SU-DHL-6 (cell line): ENCODE measurements around the gene ITGA11.

Source experiments
- H2AFZ ChIP-seq: fragments of 200-600 bp; sonication (generic); 2 replicates; pipeline ENCODE4 v1.6.1; 2014; ENCODE audit warnings: low read depth, mild to moderate bottlenecking, moderate library complexity, mixed read lengths, antibody characterized with exemption, low read length; ENCODE audit not compliant: severe bottlenecking
- H3F3A ChIP-seq: fragments of 200-600 bp; shearing (Covaris generic); 2 replicates; pipeline ENCODE4 v1.6.0; 2016; ENCODE audit warnings: antibody characterized with exemption, mild to moderate bottlenecking; ENCODE audit not compliant: insufficient read depth
- H3K27ac ChIP-seq: fragments of 200-600 bp; sonication (generic); 2 replicates; pipeline ENCODE4 v1.5.1; 2016; ENCODE audit warnings: low read depth, mild to moderate bottlenecking, low read length, moderate library complexity, mixed read lengths
- H3K27me3 ChIP-seq: fragments of 200-600 bp; sonication (generic), shearing (Covaris generic); 2 replicates; pipeline ENCODE4 v1.6.0; 2014; ENCODE audit warnings: mild to moderate bottlenecking, low read length
- H3K36me3 ChIP-seq: fragments of 200-600 bp; sonication (generic); 2 replicates; pipeline ENCODE4 v1.6.1; 2014; ENCODE audit warnings: mild to moderate bottlenecking, low read length, mixed read lengths
- H3K4me2 ChIP-seq: fragments of 300-600, 200-600 bp; shearing (Covaris generic), sonication (generic); 2 replicates; pipeline ENCODE4 v1.6.0; 2014; ENCODE audit warnings: low read length, low read depth, mild to moderate bottlenecking; ENCODE audit not compliant: poor library complexity, severe bottlenecking
- H3K4me3 ChIP-seq: fragments of 200-600 bp; sonication (generic); 2 replicates; pipeline ENCODE4 v1.5.1; 2014; ENCODE audit warnings: antibody characterized with exemption, low read length, mild to moderate bottlenecking, mixed read lengths; ENCODE audit not compliant: insufficient read depth, poor library complexity, severe bottlenecking
- H3K79me2 ChIP-seq: fragments of 200-600 bp; sonication (generic); 2 replicates; pipeline ENCODE4 v1.6.1; 2014; ENCODE audit warnings: mild to moderate bottlenecking, low read length, moderate library complexity; ENCODE audit not compliant: insufficient read depth
- H3K9ac ChIP-seq: fragments of 200-600 bp; sonication (generic); 2 replicates; pipeline ENCODE4 v1.7.0; 2014; ENCODE audit warnings: mild to moderate bottlenecking, low read length
- H3K9me2 ChIP-seq: fragments of 200-600 bp; sonication (generic); replicated peaks from 2 replicates; pipeline ENCODE4 v1.6.1; 2014; ENCODE audit warnings: low read length; ENCODE audit not compliant: insufficient read depth
- H3K9me3 ChIP-seq: fragments of 200-600 bp; sonication (generic); 2 replicates; pipeline ENCODE4 v1.6.1; 2014; ENCODE audit warnings: low read length, mixed read lengths; ENCODE audit not compliant: insufficient read depth
- H4K20me1 ChIP-seq: fragments of 200-600 bp; sonication (generic); 2 replicates; pipeline ENCODE4 v1.6.1; 2014; ENCODE audit warnings: low read depth, mild to moderate bottlenecking, antibody characterized with exemption, low read length, moderate library complexity, mixed read lengths
- CTCF ChIP-seq: fragments of 200-600 bp; sonication (generic); IDR thresholded peaks from one replicate; pipeline ENCODE4 v1.5.1; 2017; ENCODE audit warnings: antibody characterized with exemption, mild to moderate bottlenecking, low read length, moderate library complexity; ENCODE audit not compliant: insufficient read depth, poor library complexity, severe bottlenecking
- EZH2phosphoT487 ChIP-seq: fragments of 200-600 bp; sonication (generic), shearing (Covaris generic); conservative IDR thresholded peaks from 2 replicates; pipeline ENCODE4 v1.6.1; 2018; ENCODE audit warnings: mild to moderate bottlenecking, antibody characterized with exemption, low read length, moderate library complexity, mixed read lengths

The ITGA11 gene

GRCh38 chr15:68325726-68326125, 106.2 kb downstream of the ITGA11 start:
- Histone ChIP-seq H3K79me2 (no peaks in the 10 kb centered on the region), H2AFZ (no peak overlapping the region), H3F3A (no peaks in the 10 kb centered on the region), H3K4me2 (no peak overlapping the region), H3K27me3 (no peaks in the 10 kb centered on the region), H4K20me1 (no peaks in the 10 kb centered on the region), H3K9ac (no peak overlapping the region), H3K9me3 (no peaks in the 10 kb centered on the region), H3K36me3 (no peaks in the 10 kb centered on the region), H3K9me2 (no peaks in the 10 kb centered on the region), H3K4me3 (no peak overlapping the region), H3K27ac (no peak overlapping the region)
- TF ChIP-seq EZH2phosphoT487 (no peak), CTCF (no peak)

GRCh38 chr15:68322796-68323195, 109.2 kb downstream of the ITGA11 start:
- H4K20me1 ChIP-seq: no peaks in the 10 kb centered on the region
- H3F3A ChIP-seq: no peaks in the 10 kb centered on the region
- no peak overlapping the region for H3K4me2 ChIP-seq
- no peak overlapping the region for H3K9ac ChIP-seq
- H3K36me3 ChIP-seq: no peaks in the 10 kb centered on the region
- no peak overlapping the region for H3K4me3 ChIP-seq
- no peak overlapping the region for H3K27ac ChIP-seq
- no peaks in the 10 kb centered on the region for H3K27me3 ChIP-seq
- H3K9me3 ChIP-seq: no peaks in the 10 kb centered on the region
- no peak overlapping the region for H2AFZ ChIP-seq
- no peaks in the 10 kb centered on the region for H3K9me2 ChIP-seq
- no peak for TF ChIP-seq EZH2phosphoT487
- no peak for TF ChIP-seq CTCF
- no peaks in the 10 kb centered on the region for H3K79me2 ChIP-seq

- no peaks in the 10 kb centered on the region for H3K9me3 ChIP-seq
- no peaks in the 10 kb centered on the region for H3K9me2 ChIP-seq
- no peak overlapping the region for H3K9ac ChIP-seq
- H2AFZ ChIP-seq: no peak overlapping the region
- no peak for TF ChIP-seq EZH2phosphoT487
- no peak for TF ChIP-seq CTCF
- H3K4me2 ChIP-seq: no peak overlapping the region
- no peaks in the 10 kb centered on the region for H3K27me3 ChIP-seq
- no peak overlapping the region for H3K27ac ChIP-seq
- no peak overlapping the region for H3K4me3 ChIP-seq
- no peaks in the 10 kb centered on the region for H4K20me1 ChIP-seq
- no peaks in the 10 kb centered on the region for H3K36me3 ChIP-seq
- H3K79me2 ChIP-seq: no peaks in the 10 kb centered on the region
- no peaks in the 10 kb centered on the region for H3F3A ChIP-seq
Measured at GRCh38 chr15:68321229-68321628, 110.7 kb downstream of the ITGA11 start.
